CD4-positive, alpha-beta memory T cell (primary cell): ENCODE results near the gene MTA3. TPM values are rescaled to one million over a fixed set of nuclear protein-coding genes. Genes with fewer than 3 reads are reported as not detected.

Experiments
- CTCF ChIA-PET: fragments of 350-600 bp; sonication (Branson Sonifier 250); formaldehyde crosslinking; loops from one replicate; lab custom pipeline; 2021; ENCODE audit warnings: inconsistent platforms; ENCODE audit not compliant: partially characterized antibody; lab: Charles Lee
- POLR2A ChIA-PET: fragments of 350-600 bp; sonication (Branson Sonifier 250); formaldehyde crosslinking; loops from one replicate; lab custom pipeline; 2021; ENCODE audit not compliant: partially characterized antibody; lab: Charles Lee
- DNase-seq, 5 donors: peaks; one replicate each; pipeline versions ENCODE4 v3.0.0 to v3.0.0-alpha.2; 2020 to 2022; ENCODE audit warnings: mixed read lengths in 1 of 5
- H3K27ac ChIP-seq: one replicate; pipeline ENCODE4 v1.7.0; 2013; ENCODE audit warnings: low read depth, low read length
- H3K27me3 ChIP-seq: 2 replicates; pipeline ENCODE4 v1.7.0; 2013; ENCODE audit warnings: mild to moderate bottlenecking, low read length, moderate library complexity; ENCODE audit not compliant: insufficient read depth
- H3K36me3 ChIP-seq: 2 replicates; pipeline ENCODE4 v1.7.0; 2013; ENCODE audit warnings: mild to moderate bottlenecking, low read length, moderate library complexity; ENCODE audit not compliant: insufficient read depth
- H3K4me1 ChIP-seq: 2 replicates; pipeline ENCODE4 v1.7.0; 2013; ENCODE audit warnings: mild to moderate bottlenecking, low read length, moderate library complexity; ENCODE audit not compliant: insufficient read depth
- H3K4me3 ChIP-seq, 2 donors: one replicate each; pipeline ENCODE4 v1.7.0; 2013; ENCODE audit warnings: low read length in 2 of 2, mild to moderate bottlenecking in 1 of 2
- H3K9me3 ChIP-seq, 2 donors: one replicate each; pipeline ENCODE4 v1.7.0; 2013; ENCODE audit warnings: low read length in 2 of 2, control low read depth in 1 of 2; ENCODE audit not compliant: control insufficient read depth in 1 of 2
- H3K27ac Mint-ChIP-seq, 7 donors: one replicate each; pipeline ENCODE4 v1.8.0; 2020 to 2021; ENCODE audit warnings: mixed read lengths in 7 of 7, mild to moderate bottlenecking in 6 of 7, inconsistent platforms in 3 of 7, moderate library complexity in 3 of 7
- H3K27me3 Mint-ChIP-seq, 2 donors: one replicate each; pipeline ENCODE4 v1.8.0; 2020 to 2021; ENCODE audit warnings: mixed read lengths in 2 of 2
- H3K36me3 Mint-ChIP-seq, 2 donors: one replicate each; pipeline ENCODE4 v1.8.0; 2020 to 2021; ENCODE audit warnings: mixed read lengths in 2 of 2, inconsistent platforms in 1 of 2, mild to moderate bottlenecking in 1 of 2
- H3K4me1 Mint-ChIP-seq, 4 donors: one replicate each; pipeline ENCODE4 v1.8.0; 2020 to 2021; ENCODE audit warnings: mixed read lengths in 4 of 4, mild to moderate bottlenecking in 1 of 4
- H3K4me3 Mint-ChIP-seq, 8 donors: one replicate each; pipeline ENCODE4 v1.8.0; 2020 to 2021; ENCODE audit warnings: mixed read lengths in 8 of 8, mild to moderate bottlenecking in 7 of 8, moderate library complexity in 6 of 8, inconsistent platforms in 3 of 8
- H3K9me3 Mint-ChIP-seq, 8 donors: one replicate each; pipeline ENCODE4 v1.8.0; 2020 to 2021; ENCODE audit warnings: mixed read lengths in 8 of 8, mild to moderate bottlenecking in 5 of 8, inconsistent platforms in 3 of 8, moderate library complexity in 1 of 8
- intact Hi-C: fragments of 100-400 bp; cut with micrococcal nuclease; formaldehyde crosslinking; loops from one replicate; pipeline ENCODE4 v1.15.1; 2023
- polyA plus RNA-seq, 2 donors: library from polyadenylated mRNA; unstranded; fragments of 300-500 nt; fragmentation: Illumina TruSeq; gene quantifications; one replicate each; pipeline ENCODE4 v1.2.3, GENCODE V29; 2021
- total RNA-seq, 2 experiments: library from RNA; stranded (reverse); gene quantifications; one replicate each; pipeline ENCODE4 v1.2.3, GENCODE V29; 2021

The MTA3 gene
- total and polyA plus RNA-seq, 4 experiments from 2014 or later = 7.7 to 21.3 (median 13.3) TPM

GRCh38 chr2:42693013-42693615 lies 124.7 kb downstream of the MTA3 start:
- Mint-ChIP-seq H3K27me3 (no peaks in the 10 kb centered on the region), H3K9me3 (no peaks in the 10 kb centered on the region), H3K4me3 (no peak overlapping the region), H3K36me3 (peaks cover 14 to 20% of the 10 kb centered on the region in 2 donors), H3K4me1 (peaks cover 0 to 3% (median under 1%) of the 10 kb centered on the region in 4 donors), H3K27ac (peak overlapping the region in 2 of 7 donors; percentile 43 to 70)
- H3K9me3 ChIP-seq = no peaks in the 10 kb centered on the region
- no peak overlapping the region for H3K27ac ChIP-seq
- no peak overlapping the region for H3K4me3 ChIP-seq
- ChIA-PET POLR2A (no interaction called here), CTCF (no interaction called here)
- H3K27me3 ChIP-seq = no peaks in the 10 kb centered on the region
- H3K4me1 ChIP-seq = peaks cover 6% of the 10 kb centered on the region
- DNase-seq = no peak
- intact Hi-C loops = no loop called here
- H3K36me3 ChIP-seq = no peaks in the 10 kb centered on the region

- peaks cover 0 to 3% (median under 1%) of the 10 kb centered on the region in 4 donors for H3K4me1 Mint-ChIP-seq
- no peak overlapping the region for H3K27ac ChIP-seq
- H3K4me3 Mint-ChIP-seq = no peak overlapping the region
- H3K36me3 Mint-ChIP-seq = peaks cover 12 to 16% of the 10 kb centered on the region in 2 donors
- no peaks in the 10 kb centered on the region for H3K27me3 ChIP-seq
- intact Hi-C loops = no loop called here
- peaks cover 6% of the 10 kb centered on the region for H3K4me1 ChIP-seq
- H3K27me3 Mint-ChIP-seq = no peaks in the 10 kb centered on the region
- no peak for DNase-seq
- H3K27ac Mint-ChIP-seq = peak overlapping the region in 1 of 7 donors; percentile 15
- no peaks in the 10 kb centered on the region for H3K36me3 ChIP-seq
- ChIA-PET POLR2A (no interaction called here), CTCF (no interaction called here)
- no peak overlapping the region for H3K4me3 ChIP-seq
- no peaks in the 10 kb centered on the region for H3K9me3 Mint-ChIP-seq
- no peaks in the 10 kb centered on the region for H3K9me3 ChIP-seq
Observed at GRCh38 chr2:42693688-42694479, 125.5 kb downstream of the MTA3 start.

GRCh38 chr2:42696987-42697386 lies 128.6 kb downstream of the MTA3 start:
- H3K9me3 Mint-ChIP-seq = no peaks in the 10 kb centered on the region
- Histone ChIP-seq H3K27ac (no peak overlapping the region), H3K9me3 (no peaks in the 10 kb centered on the region), H3K4me3 (no peak overlapping the region), H3K4me1 (peaks cover 6% of the 10 kb centered on the region), H3K27me3 (no peaks in the 10 kb centered on the region), H3K36me3 (no peaks in the 10 kb centered on the region)
- intact Hi-C loops = no loop called here
- H3K27ac Mint-ChIP-seq = no peak overlapping the region
- ChIA-PET POLR2A (no interaction called here), CTCF (no interaction called here)
- H3K27me3 Mint-ChIP-seq = no peaks in the 10 kb centered on the region
- H3K36me3 Mint-ChIP-seq = peaks cover 3 to 11% of the 10 kb centered on the region in 2 donors
- peaks cover 0 to 5% (median under 1%) of the 10 kb centered on the region in 4 donors for H3K4me1 Mint-ChIP-seq
- no peak overlapping the region for H3K4me3 Mint-ChIP-seq
- no peak for DNase-seq

GRCh38 chr2:42698940-42699339 lies 130.5 kb downstream of the MTA3 start:
- Mint-ChIP-seq H3K4me3 (no peak overlapping the region), H3K27ac (no peak overlapping the region), H3K27me3 (no peaks in the 10 kb centered on the region), H3K9me3 (no peaks in the 10 kb centered on the region), H3K36me3 (peaks cover 13 to 21% of the 10 kb centered on the region in 2 donors), H3K4me1 (peaks cover 0 to 1% (median 0%) of the 10 kb centered on the region in 4 donors)
- intact Hi-C loops = no loop called here
- no peak for DNase-seq
- POLR2A ChIA-PET = no interaction called here
- CTCF ChIA-PET = no interaction called here
- no peak overlapping the region for H3K27ac ChIP-seq
- no peaks in the 10 kb centered on the region for H3K27me3 ChIP-seq
- no peaks in the 10 kb centered on the region for H3K4me1 ChIP-seq
- no peak overlapping the region for H3K4me3 ChIP-seq
- no peaks in the 10 kb centered on the region for H3K9me3 ChIP-seq
- H3K36me3 ChIP-seq = no peaks in the 10 kb centered on the region

GRCh38 chr2:42706836-42707235 lies 138.4 kb downstream of the MTA3 start:
- no peaks in the 10 kb centered on the region for H3K9me3 Mint-ChIP-seq
- peaks cover 32 to 48% of the 10 kb centered on the region in 2 donors for H3K36me3 Mint-ChIP-seq
- H3K4me3 Mint-ChIP-seq = no peak overlapping the region
- H3K27me3 Mint-ChIP-seq = no peaks in the 10 kb centered on the region
- no peak overlapping the region for H3K27ac Mint-ChIP-seq
- POLR2A ChIA-PET = no interaction called here
- H3K4me1 Mint-ChIP-seq = no peaks in the 10 kb centered on the region
- intact Hi-C loops = no loop called here
- Histone ChIP-seq H3K27me3 (no peaks in the 10 kb centered on the region), H3K9me3 (no peaks in the 10 kb centered on the region), H3K4me1 (no peaks in the 10 kb centered on the region), H3K4me3 (no peak overlapping the region), H3K36me3 (no peaks in the 10 kb centered on the region), H3K27ac (no peak overlapping the region)
- CTCF ChIA-PET = no interaction called here
- DNase-seq = no peak

DNA sequence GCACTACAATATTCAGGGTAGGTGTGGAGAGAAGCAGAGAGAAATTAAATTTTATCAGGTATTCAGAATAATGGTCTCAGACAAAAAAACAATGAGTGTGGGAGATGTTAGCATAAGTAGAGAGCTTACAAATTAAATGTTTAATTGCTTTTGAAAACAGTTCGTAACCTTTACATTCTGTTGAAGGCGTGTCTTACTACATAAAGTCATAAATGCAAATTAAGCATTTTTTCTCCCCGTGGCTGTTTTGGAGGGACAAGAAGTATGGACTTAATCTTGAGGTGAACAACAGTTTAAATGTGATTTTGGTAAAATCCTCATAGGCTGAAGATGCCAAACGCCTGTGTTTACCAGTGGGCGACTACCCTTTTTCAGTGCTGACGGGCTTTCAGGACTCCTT lies 139.7 kb downstream of the MTA3 start:
- no peaks in the 10 kb centered on the region for H3K9me3 Mint-ChIP-seq
- DNase-seq = no peak
- Histone ChIP-seq H3K27ac (no peak overlapping the region), H3K27me3 (no peaks in the 10 kb centered on the region), H3K4me3 (no peak overlapping the region), H3K9me3 (no peaks in the 10 kb centered on the region), H3K36me3 (no peaks in the 10 kb centered on the region), H3K4me1 (no peaks in the 10 kb centered on the region)
- no peaks in the 10 kb centered on the region for H3K4me1 Mint-ChIP-seq
- no peak overlapping the region for H3K27ac Mint-ChIP-seq
- peaks cover 26 to 44% of the 10 kb centered on the region in 2 donors for H3K36me3 Mint-ChIP-seq
- intact Hi-C loops = no loop called here
- ChIA-PET POLR2A (no interaction called here), CTCF (no interaction called here)
- no peak overlapping the region for H3K4me3 Mint-ChIP-seq
- no peaks in the 10 kb centered on the region for H3K27me3 Mint-ChIP-seq

- Histone ChIP-seq H3K4me3 (no peak overlapping the region), H3K27ac (no peak overlapping the region), H3K4me1 (no peaks in the 10 kb centered on the region), H3K9me3 (no peaks in the 10 kb centered on the region), H3K27me3 (no peaks in the 10 kb centered on the region), H3K36me3 (no peaks in the 10 kb centered on the region)
- Mint-ChIP-seq H3K27me3 (no peaks in the 10 kb centered on the region), H3K4me1 (no peaks in the 10 kb centered on the region), H3K27ac (no peak overlapping the region), H3K9me3 (no peaks in the 10 kb centered on the region), H3K4me3 (no peak overlapping the region), H3K36me3 (peaks cover 15 to 25% of the 10 kb centered on the region in 2 donors)
- POLR2A ChIA-PET = interaction anchor here (0.6 kb wide), 1 partner anchor 22 kb away, joined by 3 read pairs; no protein-coding TSS in a partner anchor
- DNase-seq = no peak
- CTCF ChIA-PET = no interaction called here
- intact Hi-C loops = no loop called here
Observed at GRCh38 chr2:42711896-42712295, 143.5 kb downstream of the MTA3 start.
